Measurements from ENCODE around the gene TRIM36.

DNA sequence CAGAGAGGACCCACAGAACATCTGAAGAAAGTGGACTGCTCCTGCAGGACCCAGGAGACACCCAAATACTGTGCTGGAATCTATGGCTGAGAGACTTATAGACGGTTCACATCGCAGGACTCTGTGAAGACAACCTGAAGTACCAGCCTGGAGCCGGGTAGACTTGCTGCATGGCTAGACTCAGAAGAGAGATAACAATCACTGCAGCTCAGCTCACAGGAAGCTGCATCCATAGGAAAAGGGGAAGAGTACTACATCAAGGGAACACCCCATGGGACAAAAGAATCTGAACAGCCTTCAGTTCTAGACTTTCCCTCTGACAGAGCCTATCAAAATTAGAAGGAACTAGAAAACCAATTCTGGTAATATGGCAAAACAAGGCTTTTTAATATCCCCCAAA is 26.5 kb upstream of the TRIM36 start:
- TF ChIP-seq, protein P1, sequence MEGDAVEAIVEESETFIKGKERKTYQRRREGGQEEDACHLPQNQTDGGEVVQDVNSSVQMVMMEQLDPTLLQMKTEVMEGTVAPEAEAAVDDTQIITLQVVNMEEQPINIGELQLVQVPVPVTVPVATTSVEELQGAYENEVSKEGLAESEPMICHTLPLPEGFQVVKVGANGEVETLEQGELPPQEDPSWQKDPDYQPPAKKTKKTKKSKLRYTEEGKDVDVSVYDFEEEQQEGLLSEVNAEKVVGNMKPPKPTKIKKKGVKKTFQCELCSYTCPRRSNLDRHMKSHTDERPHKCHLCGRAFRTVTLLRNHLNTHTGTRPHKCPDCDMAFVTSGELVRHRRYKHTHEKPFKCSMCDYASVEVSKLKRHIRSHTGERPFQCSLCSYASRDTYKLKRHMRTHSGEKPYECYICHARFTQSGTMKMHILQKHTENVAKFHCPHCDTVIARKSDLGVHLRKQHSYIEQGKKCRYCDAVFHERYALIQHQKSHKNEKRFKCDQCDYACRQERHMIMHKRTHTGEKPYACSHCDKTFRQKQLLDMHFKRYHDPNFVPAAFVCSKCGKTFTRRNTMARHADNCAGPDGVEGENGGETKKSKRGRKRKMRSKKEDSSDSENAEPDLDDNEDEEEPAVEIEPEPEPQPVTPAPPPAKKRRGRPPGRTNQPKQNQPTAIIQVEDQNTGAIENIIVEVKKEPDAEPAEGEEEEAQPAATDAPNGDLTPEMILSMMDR (IDR thresholded peaks at IDR 0.05) = no peak
- TF ChIP-seq EP300 (IDR thresholded peaks at IDR 0.05) (no peak), POLR2A (IDR thresholded peaks at IDR 0.05) (no peak)

All from tibial nerve (tissue), 4 donors.